Upper lobe of left lung (tissue), 4 donors: ENCODE measurements around the gene DGKK.

Source experiments
- POLR2A ChIP-seq, 4 donors: fragments of 450-650 bp; IDR thresholded peaks; one replicate each; pipeline ENCODE4 v1.5.1; 2016 to 2017; ENCODE audit warnings: antibody characterized with exemption in 4 of 4, mild to moderate bottlenecking in 2 of 4
- POLR2AphosphoS5 ChIP-seq, 2 donors: sonication (generic); formaldehyde crosslinking; IDR thresholded peaks; one replicate each; pipeline ENCODE4 v1.5.1; 2017; ENCODE audit warnings: antibody characterized with exemption in 2 of 2
- TF ChIP-seq, protein P1 (sequence below), 6 experiments: fragments of 450-650 bp in 4 of 6; fragments of 200-600 bp in 2 of 6; sonication (generic) in 2 of 6; IDR thresholded peaks; one replicate each; pipeline ENCODE4 v1.5.1; 2016 to 2019; ENCODE audit warnings: antibody characterized with exemption in 6 of 6

DNA sequence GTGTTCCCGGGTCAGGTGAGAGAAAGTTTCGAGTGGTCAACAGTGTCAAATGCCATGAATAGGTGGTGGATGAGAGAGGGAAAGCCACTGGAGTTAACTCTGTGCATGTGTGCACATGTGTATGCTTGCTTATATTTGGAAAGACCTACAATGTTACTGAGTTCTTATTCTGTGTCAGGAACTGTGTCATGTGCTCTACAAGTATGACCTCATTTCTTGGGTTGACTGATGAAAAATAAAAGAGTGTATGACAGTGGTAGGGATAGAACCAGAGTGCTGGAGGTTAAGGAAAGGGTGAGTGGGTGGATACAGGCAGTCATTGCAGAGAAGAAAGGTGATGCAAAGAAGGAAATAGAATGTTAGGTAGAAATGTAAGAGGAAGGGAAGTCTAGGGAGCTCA is 22.1 kb upstream of the DGKK start:
- TF ChIP-seq POLR2A (IDR thresholded peaks at IDR 0.05) (no peak), POLR2AphosphoS5 (IDR thresholded peaks at IDR 0.05) (no peak)
- TF ChIP-seq, protein P1, sequence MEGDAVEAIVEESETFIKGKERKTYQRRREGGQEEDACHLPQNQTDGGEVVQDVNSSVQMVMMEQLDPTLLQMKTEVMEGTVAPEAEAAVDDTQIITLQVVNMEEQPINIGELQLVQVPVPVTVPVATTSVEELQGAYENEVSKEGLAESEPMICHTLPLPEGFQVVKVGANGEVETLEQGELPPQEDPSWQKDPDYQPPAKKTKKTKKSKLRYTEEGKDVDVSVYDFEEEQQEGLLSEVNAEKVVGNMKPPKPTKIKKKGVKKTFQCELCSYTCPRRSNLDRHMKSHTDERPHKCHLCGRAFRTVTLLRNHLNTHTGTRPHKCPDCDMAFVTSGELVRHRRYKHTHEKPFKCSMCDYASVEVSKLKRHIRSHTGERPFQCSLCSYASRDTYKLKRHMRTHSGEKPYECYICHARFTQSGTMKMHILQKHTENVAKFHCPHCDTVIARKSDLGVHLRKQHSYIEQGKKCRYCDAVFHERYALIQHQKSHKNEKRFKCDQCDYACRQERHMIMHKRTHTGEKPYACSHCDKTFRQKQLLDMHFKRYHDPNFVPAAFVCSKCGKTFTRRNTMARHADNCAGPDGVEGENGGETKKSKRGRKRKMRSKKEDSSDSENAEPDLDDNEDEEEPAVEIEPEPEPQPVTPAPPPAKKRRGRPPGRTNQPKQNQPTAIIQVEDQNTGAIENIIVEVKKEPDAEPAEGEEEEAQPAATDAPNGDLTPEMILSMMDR (IDR thresholded peaks at IDR 0.05) = no peak
